Neural progenitor cell (in vitro differentiated cells): Measurements from ENCODE around the gene NAPSA. TPM values are rescaled to one million over a fixed set of nuclear protein-coding genes. Genes with fewer than 3 reads are reported as not detected.

ENCODE experiments used
- DNase-seq: peaks from one replicate; pipeline ENCODE4 v3.0.0-alpha.2; 2016; ENCODE audit warnings: low spot score
- H2AFZ ChIP-seq: fragments of 200-600 bp; sonication (generic); replicated peaks from 2 replicates; pipeline ENCODE4 v1.6.1; 2016; ENCODE audit warnings: antibody characterized with exemption
- H3F3A ChIP-seq: fragments of 200-600 bp; sonication (generic); 2 replicates; pipeline ENCODE4 v1.6.1; 2016; ENCODE audit warnings: antibody characterized with exemption, low read depth
- H3K27ac ChIP-seq: fragments of 200-600 bp; sonication (generic); 2 replicates; pipeline ENCODE4 v1.5.1; 2016; ENCODE audit warnings: mild to moderate bottlenecking
- H3K27me3 ChIP-seq: fragments of 200-600 bp; sonication (generic); 2 replicates; pipeline ENCODE4 v1.6.1; 2016; ENCODE audit warnings: mild to moderate bottlenecking, moderate library complexity
- H3K36me3 ChIP-seq: fragments of 200-600 bp; sonication (generic); 2 replicates; pipeline ENCODE4 v1.5.1; 2016
- H3K4me1 ChIP-seq: fragments of 200-600 bp; sonication (generic); 2 replicates; pipeline ENCODE4 v1.6.1; 2016; ENCODE audit warnings: mixed run types
- H3K4me2 ChIP-seq: fragments of 200-600 bp; sonication (generic); 2 replicates; pipeline ENCODE4 v1.6.1; 2016
- H3K4me3 ChIP-seq: fragments of 200-600 bp; sonication (generic); 2 replicates; pipeline ENCODE4 v1.5.1; 2016
- H3K79me2 ChIP-seq: fragments of 200-600 bp; sonication (generic); 2 replicates; pipeline ENCODE4 v1.6.1; 2016; ENCODE audit warnings: low read depth
- H3K9ac ChIP-seq: fragments of 200-600 bp; sonication (generic); 2 replicates; pipeline ENCODE4 v1.6.1; 2016
- H3K9me3 ChIP-seq: fragments of 200-600 bp; sonication (generic); 2 replicates; pipeline ENCODE4 v1.5.1; 2016; ENCODE audit warnings: low read depth
- H4K20me1 ChIP-seq: fragments of 200-600 bp; sonication (generic); 2 replicates; pipeline ENCODE4 v1.6.1; 2016; ENCODE audit warnings: low read depth
- H3K27ac Mint-ChIP-seq: 3 replicates; pipeline ENCODE4 v1.8.0; 2021; ENCODE audit warnings: mixed read lengths
- H3K27me3 Mint-ChIP-seq: 2 replicates; pipeline ENCODE4 v1.8.0; 2022; ENCODE audit warnings: low read depth, mild to moderate bottlenecking, inconsistent platforms, moderate library complexity, mixed read lengths; ENCODE audit not compliant: insufficient read depth
- H3K36me3 Mint-ChIP-seq: 3 replicates; pipeline ENCODE4 v1.8.0; 2021; ENCODE audit warnings: mixed read lengths
- H3K4me1 Mint-ChIP-seq: 3 replicates; pipeline ENCODE4 v1.8.0; 2021; ENCODE audit warnings: mixed read lengths
- H3K4me3 Mint-ChIP-seq: 3 replicates; pipeline ENCODE4 v1.8.0; 2021; ENCODE audit warnings: mild to moderate bottlenecking, moderate library complexity, mixed read lengths
- H3K9me3 Mint-ChIP-seq: 3 replicates; pipeline ENCODE4 v1.8.0; 2020; ENCODE audit warnings: mixed read lengths
- CTCF ChIP-seq: fragments of 200-600 bp; sonication (generic); IDR thresholded peaks from 2 replicates; pipeline ENCODE4 v1.5.1; 2017; ENCODE audit warnings: antibody characterized with exemption, mild to moderate bottlenecking
- EZH2 ChIP-seq: fragments of 200-600 bp; sonication (generic); IDR thresholded peaks from 2 replicates; pipeline ENCODE4 v1.6.1; 2017; ENCODE audit warnings: antibody characterized with exemption, mild to moderate bottlenecking, moderate library complexity
- EZH2phosphoT487 ChIP-seq: fragments of 200-600 bp; sonication (generic); IDR thresholded peaks from 2 replicates; pipeline ENCODE4 v1.6.1; 2017; ENCODE audit warnings: antibody characterized with exemption
- total RNA-seq: library from RNA; depleted of rRNA; stranded (reverse); fragments of >200 nt; gene quantifications from 2 replicates; pipeline ENCODE4 v1.2.3, GENCODE V29; 2015; ENCODE audit warnings: low replicate concordance

NAPSA gene
- total RNA-seq, 1 donor from 2014 or later = 0.11 TPM

DNA sequence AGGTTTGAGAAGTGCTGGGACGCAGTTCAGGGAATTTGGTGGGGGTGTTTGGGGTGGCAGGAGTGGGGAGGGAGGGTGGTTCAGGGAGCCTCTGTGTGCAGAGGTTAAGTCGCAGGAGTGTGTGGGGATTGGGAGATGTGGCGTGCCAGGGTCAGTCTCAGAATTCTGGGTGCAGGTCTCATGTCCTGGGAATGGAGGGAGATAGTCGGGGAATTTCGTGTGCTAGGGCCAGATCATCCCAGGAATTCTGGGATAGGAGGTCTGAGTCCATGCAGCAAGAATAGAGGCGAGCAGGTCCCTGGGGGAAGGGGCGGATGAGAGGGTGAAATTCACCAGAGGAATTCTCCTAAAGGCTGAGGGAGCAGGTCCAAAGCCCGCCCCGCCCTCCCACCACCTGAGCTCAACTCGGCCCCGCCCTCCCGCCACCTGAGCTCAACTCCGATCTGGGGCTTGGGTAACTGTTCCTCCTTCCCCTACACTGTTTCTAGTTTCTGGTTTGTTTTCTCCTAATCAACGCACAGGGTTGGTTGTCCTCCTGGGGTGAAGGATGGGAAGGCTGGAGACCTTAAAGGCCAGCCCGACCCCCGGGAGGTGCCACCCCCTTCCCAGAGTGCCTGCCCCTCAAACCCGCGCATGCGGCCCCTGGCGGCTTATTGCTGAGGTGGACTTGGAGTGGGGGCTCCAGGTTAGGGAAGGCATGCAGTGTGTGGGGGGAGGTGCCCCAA, 51.5 kb downstream of the NAPSA start:
- TF ChIP-seq EZH2 (peak; percentile 11), EZH2phosphoT487 (peak; percentile 37), CTCF (peak; percentile 33)
- Mint-ChIP-seq H3K27me3 (peaks cover 36% of the 10 kb centered on the region), H3K4me1 (peaks cover 33% of the 10 kb centered on the region), H3K9me3 (no peaks in the 10 kb centered on the region), H3K27ac (no peak overlapping the region), H3K4me3 (peak overlapping the region; percentile 76), H3K36me3 (no peaks in the 10 kb centered on the region)
- Histone ChIP-seq H3K9ac (no peak overlapping the region), H3K4me2 (peak overlapping the region; percentile 82), H3K27me3 (peaks cover 59% of the 10 kb centered on the region), H3K79me2 (no peaks in the 10 kb centered on the region), H3K4me3 (peak overlapping the region; percentile 61), H3K36me3 (no peaks in the 10 kb centered on the region), H2AFZ (no peak overlapping the region), H3K9me3 (no peaks in the 10 kb centered on the region), H3K27ac (no peak overlapping the region), H4K20me1 (peaks cover 5% of the 10 kb centered on the region), H3F3A (peaks cover 46% of the 10 kb centered on the region), H3K4me1 (peaks cover 14% of the 10 kb centered on the region)
- DNase-seq = peak; percentile 43

DNA sequence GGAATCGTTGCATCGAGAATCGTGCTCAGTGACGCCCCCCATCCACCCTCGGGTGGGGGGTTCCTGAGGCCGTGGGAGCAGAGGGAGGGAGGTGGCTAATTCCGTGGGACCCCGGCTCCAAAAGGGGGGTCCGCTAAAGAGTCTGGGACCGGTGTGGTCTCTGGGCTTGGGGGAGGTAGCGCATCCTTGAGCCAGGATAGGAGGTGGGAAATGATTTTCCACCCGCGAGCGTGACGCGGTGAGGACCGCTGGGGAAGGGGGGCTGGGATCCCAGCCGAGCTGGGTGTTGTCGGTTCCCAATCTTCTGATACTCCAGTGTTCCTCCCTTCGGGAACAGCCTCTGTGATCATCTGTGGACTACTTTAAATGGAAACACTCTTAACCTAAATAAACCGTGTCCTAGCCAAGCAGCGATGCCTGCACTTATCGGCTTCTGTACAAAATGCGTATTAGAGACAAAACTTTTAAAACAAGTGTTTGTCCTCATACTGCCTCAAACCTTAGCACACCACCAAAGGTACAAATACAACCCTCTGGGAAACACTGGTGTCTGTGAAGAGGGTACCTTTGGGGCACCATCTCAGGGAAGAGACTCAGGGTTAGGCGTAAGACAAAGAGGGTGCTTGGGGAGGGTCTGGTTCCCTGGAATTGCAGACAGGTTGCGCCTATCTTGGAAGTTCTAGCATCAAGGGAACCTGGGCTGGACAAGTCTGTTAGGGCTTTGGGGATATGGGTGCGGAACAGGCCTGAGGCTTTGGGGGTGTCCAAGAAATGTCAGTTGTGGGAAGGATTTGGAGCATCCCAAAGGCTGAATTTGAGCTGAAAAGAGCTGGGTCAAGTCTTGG, 52.2 kb downstream of the NAPSA start:
- Histone ChIP-seq H3K4me1 (peaks cover 14% of the 10 kb centered on the region), H3K9ac (no peak overlapping the region), H3K79me2 (no peaks in the 10 kb centered on the region), H3K27me3 (peaks cover 59% of the 10 kb centered on the region), H3K4me3 (peak overlapping the region; percentile 49), H2AFZ (no peak overlapping the region), H3K4me2 (peak overlapping the region; percentile 82), H3K27ac (no peak overlapping the region), H3K36me3 (no peaks in the 10 kb centered on the region), H4K20me1 (peaks cover 5% of the 10 kb centered on the region), H3F3A (peaks cover 46% of the 10 kb centered on the region), H3K9me3 (no peaks in the 10 kb centered on the region)
- H3K27ac Mint-ChIP-seq = no peak overlapping the region
- peak overlapping the region; percentile 76 for H3K4me3 Mint-ChIP-seq
- peaks cover 39% of the 10 kb centered on the region for H3K27me3 Mint-ChIP-seq
- no peaks in the 10 kb centered on the region for H3K36me3 Mint-ChIP-seq
- TF ChIP-seq EZH2 (peak; percentile 44), EZH2phosphoT487 (no peak)
- H3K4me1 Mint-ChIP-seq = peaks cover 33% of the 10 kb centered on the region
- no peak for DNase-seq
- H3K9me3 Mint-ChIP-seq = no peaks in the 10 kb centered on the region

DNA sequence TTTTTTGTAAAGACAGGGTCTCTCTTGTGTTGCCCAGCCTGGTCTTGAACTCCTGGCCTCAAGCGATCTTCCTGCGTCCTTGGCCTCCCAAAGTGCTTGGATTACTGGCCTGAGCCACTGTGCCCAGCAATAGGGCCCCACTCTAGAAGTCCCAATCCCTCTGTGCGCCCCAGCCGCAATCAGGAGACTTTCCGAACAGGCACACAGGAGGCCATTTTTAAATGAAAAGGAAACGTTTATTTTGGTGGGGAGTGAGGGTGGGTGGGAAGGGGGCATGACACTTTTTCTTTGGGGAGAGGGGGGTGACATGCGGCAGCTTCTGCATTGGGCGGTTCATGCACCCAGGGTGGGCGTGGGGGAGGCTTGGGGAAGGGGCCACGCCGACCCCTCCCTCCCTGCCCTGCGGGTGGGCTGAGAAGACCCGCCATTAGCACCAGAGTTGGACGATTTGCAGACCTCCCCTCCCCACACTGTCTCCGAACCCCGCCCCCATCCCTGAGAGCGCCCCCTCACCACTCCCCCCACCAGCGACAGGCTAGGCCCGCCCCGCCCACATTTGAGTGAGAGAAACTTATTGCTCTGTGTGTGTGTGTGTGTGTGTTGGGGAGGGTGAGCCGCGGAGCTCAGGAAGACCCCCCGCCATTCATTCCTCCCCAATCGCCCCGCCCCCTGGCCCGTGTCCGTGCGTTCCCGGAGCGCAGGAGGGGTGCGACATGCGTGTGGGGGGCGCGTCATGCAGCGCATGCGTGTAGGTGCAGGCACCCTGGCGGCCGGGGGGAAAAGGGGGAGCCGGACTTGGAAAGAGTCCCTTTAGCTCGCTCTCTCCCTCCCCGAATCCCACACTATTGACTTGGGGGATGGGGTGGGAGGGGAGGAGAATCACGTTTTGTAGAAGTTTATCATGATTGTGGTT, 53.5 kb downstream of the NAPSA start:
- no peaks in the 10 kb centered on the region for H3K9me3 ChIP-seq
- H3K4me3 ChIP-seq = peak overlapping the region; percentile 49
- peak; percentile 82 for DNase-seq
- peaks cover 46% of the 10 kb centered on the region for H3F3A ChIP-seq
- no peak overlapping the region for H2AFZ ChIP-seq
- no peak overlapping the region for H3K9ac ChIP-seq
- peaks cover 40% of the 10 kb centered on the region for H3K27me3 Mint-ChIP-seq
- peaks cover 5% of the 10 kb centered on the region for H4K20me1 ChIP-seq
- H3K36me3 ChIP-seq = no peaks in the 10 kb centered on the region
- H3K9me3 Mint-ChIP-seq = no peaks in the 10 kb centered on the region
- no peaks in the 10 kb centered on the region for H3K36me3 Mint-ChIP-seq
- peak overlapping the region; percentile 82 for H3K4me2 ChIP-seq
- peaks cover 59% of the 10 kb centered on the region for H3K27me3 ChIP-seq
- H3K4me3 Mint-ChIP-seq = peak overlapping the region; percentile 81
- peaks cover 33% of the 10 kb centered on the region for H3K4me1 Mint-ChIP-seq
- H3K27ac Mint-ChIP-seq = no peak overlapping the region
- TF ChIP-seq CTCF = peak; percentile 13
- no peak for TF ChIP-seq EZH2
- TF ChIP-seq EZH2phosphoT487 = no peak
- H3K4me1 ChIP-seq = peaks cover 14% of the 10 kb centered on the region
- no peak overlapping the region for H3K27ac ChIP-seq
- no peaks in the 10 kb centered on the region for H3K79me2 ChIP-seq
